ENCODE results near the gene RTN4R.

The RTN4R gene

DNA sequence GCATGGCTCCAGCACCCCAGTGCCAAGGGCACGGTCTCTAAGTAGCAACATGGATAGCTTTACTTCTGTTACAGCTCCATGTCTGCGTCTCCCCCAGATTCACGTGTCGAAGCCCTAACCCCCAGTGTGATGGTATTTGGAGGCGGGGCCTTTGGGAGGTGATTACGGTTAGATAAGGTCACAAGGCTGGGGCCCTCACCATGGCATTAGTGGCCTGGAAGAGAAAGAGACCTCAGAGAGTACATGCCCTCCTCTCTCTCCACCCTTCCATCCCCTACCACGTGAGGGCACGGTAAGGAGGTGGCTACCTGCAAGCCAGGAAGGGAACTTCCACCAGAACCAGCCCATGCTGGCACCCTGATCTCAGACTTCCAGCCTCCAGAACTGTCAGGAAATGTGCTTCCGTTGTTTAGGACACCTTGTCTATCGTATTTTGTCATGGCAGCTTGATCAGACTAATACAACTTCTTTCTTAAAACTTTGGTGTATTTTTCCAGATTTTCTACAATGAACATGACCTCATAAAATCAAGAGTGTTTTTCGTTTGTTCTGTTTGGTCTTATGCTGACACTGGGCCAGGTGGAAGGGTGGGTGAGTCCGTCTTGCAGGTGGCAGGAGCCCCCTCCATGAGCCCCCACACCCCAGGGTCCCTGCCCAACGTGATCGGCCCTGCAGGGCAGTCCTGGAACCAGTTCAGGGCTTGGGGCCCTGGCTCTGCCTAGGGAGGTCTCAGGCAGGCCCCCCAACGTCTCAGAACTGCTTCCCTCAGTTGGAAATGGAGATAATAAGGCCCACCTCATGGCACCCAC lies 10.7 kb downstream of the RTN4R start:
- DNase-seq (ENCODE audit: low read depth in 2 of 2), result no peak

DNA sequence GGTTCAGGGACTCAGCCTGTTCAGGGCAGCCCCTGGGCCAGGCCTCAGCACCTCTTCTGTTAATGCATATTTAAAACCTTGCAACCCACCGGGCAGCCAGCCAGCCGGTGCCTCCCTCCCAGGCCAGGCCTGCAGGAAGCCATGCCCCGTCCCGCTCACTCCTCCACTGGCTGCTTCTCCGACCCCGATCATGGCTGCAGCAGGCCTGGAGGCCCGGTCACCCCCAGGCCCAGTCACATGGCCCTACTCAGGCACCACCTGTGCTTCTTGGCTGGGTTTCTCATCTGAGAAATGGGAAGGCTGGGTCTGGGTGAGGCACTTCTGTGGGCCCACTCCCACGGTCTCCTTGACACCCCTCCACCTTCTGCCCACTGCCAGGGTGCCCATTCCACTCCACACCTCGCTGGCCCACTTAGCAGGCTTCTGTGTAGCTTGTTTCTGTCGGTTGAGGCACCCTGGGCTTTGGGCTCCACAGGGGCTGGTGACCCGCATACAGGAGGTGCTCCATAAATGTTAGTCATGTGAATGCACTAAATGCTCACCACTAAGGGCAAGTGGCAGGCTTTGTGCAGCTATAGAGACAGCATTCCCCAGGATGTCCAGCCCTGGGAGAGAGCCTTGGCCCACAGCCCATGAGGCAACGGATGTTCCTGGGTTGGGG lies 11.4 kb downstream of the RTN4R start:
- DNase-seq (ENCODE audit: low read depth in 2 of 2), result no peak

DNA sequence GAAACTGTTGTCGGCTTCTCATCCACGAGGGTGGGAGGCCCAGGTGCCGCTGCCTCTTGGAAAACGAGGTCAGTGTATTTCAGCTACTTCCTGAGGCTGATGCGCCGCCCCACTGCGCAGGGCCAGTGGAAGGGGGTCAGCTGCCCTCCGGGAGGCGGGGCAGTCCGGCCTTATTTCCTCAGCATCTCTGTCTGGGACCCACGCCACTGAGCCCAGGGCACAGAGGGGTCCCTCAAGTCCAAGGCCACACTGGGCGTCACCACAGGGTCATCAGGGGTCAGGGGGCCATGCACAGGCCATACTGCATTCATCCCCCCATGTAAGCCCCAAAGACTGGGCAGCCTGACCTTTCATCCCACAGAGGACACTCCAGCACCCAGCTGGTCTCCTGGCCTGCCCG lies 12.1 kb downstream of the RTN4R start:
- no peak for DNase-seq (ENCODE audit: low read depth in 2 of 2)

DNA sequence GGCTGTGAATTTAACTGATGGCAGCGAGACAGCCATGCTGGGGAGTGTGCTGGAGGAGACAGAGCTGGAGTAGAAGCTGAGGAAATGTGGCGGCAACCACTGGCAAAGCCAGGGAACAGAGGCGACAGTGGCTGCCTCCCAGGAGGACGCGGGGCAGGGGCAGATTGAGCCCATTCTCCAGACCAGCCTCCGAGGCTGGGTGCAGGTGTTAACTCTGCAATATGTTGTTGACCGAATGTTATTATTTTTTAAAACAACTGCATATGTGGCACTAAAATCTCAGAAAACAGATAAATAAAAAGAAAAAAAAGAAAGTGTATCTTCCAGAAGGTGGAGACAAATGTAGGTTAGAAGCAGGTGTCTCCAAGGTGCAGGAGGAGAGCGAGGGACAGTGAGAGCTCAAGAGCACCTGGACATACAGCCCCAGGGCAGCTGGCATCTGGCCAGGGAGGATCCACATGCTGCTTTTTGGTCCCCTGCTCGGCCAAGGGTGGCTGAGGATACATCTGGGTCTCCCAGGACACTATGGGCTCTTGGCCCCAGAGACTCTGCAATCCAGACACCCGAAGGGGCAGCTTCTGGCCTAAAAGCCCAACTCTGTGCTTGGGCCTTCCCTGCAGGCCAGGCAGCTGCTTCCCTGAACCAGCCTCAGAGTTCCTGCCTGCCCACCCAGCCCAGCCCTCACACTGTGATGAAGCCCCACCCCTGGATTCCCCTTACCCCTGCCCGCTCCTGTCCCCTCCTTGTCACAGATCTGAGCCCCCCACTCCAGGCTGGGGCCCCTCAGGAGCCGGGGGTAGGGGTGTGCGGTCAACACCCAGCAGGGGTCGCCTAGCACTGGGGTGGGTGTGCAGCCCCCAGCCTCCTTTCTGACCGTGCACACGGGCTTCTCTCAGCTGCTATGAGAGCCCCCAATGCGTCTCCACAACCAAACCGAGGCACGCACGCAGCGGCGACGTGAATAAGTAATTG lies 12.9 kb downstream of the RTN4R start:
- DNase-seq (ENCODE audit: low read depth in 2 of 2), result no peak

DNA sequence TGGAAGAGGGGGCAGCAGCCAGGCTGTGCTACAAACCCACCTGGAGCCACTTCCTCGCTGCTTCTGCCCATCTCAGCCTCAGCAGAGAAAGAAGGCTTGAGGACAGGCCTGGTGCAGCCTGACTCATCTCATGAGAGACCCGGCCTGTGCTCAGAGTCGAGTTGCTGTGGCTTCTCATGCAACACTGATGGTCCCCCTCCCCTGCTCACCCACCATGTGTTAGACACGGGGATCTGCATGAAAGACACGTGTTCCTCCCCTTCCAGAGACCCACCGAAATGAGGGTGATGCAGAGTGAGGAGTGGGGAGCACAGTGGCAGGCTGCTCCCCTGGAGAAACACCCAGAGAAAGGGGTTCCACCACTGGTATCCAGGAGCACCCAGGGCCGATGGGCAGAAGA lies 15.0 kb downstream of the RTN4R start:
- DNase-seq (ENCODE audit: low read depth in 2 of 2), result no peak

DNA sequence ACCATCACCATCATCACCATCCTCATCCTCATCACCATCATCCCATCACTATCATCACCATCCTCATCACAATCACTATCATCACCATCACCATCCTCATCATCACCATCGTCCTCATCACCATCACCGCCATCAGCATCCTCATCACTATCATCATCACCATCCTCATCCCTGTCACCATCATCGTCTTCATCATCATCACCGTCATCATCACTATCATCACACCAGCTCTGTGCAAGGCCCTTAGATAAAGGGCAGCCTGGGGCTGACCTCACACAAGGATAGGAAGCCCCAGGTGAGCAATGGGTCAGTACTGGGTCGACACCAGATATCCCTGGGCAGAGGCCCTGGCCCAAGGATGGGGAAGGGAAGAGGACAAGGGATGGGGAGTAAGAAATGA lies 16.1 kb downstream of the RTN4R start:
- no peak for DNase-seq (ENCODE audit: low read depth in 2 of 2)

DNA sequence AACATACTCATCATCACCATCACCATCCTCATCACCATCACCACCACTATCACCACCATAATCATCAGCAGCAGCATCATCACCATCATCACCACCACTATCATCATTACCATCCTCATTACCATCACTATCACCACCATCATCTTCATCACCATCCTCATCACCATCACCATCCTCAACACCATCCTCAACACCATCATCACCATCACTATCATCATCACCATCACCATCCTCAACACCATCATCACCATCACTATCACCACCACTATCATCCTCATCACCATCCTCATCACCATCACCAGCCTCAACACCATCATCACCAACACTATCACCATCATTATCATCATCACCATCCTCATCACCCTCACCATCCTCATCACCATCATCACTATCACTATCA lies 16.6 kb downstream of the RTN4R start:
- DNase-seq (ENCODE audit: low read depth in 2 of 2), result no peak

DNA sequence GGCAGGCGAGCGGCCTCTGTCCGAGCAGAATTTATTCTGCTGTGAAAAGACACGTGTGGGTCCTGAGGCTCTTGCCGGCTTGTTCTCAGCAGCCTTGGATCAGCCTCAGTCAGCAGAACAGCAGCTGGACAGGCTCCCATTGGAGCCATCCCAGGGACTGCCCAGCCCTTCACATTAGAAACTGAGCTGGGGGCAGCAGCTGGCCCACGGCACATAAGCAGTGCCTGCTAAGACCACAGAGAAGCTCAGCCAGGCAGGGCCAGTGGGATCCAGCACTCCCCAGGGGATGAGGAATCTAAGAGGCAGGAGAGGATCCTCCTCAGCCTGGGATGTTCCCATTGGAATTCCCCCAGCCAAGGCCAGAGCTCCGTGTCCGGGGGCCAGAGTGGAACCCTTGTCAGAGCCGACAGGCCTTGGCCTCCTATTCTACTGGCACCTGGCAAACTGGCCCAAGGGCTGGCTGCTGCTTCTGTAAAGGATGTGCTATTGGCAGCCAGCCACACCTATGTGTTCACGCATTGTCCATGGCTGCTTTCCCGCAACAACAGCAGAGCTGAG lies 18.2 kb downstream of the RTN4R start:
- no peak for DNase-seq (ENCODE audit: low read depth in 2 of 2)

DNA sequence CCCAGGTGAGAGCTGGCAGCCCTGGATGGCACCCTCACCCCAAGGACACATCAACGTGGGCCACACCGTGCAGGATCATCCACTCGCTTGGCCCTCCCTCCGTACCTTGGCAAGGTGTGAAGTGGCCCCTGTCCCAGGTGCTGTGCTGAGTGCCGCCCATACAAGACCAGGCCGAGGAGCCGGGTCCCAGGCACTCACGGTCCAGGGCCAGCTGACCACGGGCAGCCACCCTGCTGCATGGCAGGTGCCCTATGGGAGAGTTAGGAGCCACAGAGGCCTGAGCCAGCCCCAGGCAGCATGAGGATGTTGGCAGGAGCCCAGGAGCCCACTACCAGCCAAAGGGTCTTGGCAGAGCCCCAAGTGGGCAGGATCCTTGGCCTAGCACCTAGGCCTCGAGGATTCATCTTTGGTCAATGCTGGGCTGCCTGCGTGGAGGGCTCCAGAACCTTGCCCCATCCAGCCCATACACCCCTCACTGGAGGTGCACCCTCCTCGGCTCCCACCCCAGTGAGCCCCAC lies 19.6 kb downstream of the RTN4R start:
- no peak for DNase-seq (ENCODE audit: low read depth in 2 of 2)

DNA sequence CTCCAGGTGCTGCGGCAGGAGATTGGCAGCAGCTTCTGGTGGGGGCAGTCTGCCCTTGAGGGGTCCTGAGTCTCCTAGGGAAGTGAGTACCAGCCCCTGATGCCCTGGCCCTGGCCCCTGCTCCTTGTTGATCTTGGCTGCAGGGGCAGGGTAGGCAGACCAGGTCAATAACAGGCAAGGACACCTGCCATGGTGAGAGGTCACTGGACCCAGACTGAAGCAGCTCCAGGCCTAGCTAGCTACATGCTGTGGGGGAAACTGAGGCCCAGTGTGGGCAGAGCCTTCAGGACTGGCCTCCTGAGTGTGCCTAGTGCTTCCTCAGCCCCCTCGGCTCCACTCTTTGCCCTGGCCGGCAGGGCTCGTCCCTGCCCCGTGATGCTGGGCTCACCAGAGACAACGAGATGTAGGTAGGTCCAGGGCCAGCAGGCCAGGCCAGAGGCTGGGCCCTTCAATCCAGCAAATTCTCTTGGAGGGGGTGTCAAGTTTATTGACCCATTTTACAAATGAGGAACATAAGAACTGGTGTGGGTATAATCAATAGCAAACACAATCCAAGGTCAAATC lies 20.4 kb downstream of the RTN4R start:
- DNase-seq (ENCODE audit: low read depth in 2 of 2), result no peak

DNA sequence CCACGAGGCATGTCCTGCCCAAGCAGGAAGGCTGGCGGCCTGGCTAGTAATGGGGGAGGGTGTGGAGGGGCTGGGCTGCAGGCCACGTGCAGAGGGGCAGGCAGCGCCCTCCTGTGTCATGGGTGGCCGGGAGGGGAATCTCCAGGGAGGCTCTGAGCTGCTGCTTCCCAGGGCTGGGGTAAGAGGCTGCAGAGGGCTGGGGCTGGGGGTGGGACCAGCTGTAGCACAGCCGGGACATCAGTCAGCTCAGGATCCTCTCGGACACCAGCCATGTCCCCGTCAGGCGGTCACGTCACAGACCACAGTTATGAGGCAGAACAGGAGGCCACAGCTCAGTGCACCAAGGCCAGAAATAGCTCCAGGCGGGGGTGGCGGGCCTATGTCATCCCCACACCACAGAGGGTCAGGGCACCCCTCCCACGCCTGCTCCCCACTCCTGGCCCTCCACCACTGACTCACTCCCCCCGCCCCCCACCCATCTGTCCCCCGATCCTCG lies 21.1 kb downstream of the RTN4R start:
- DNase-seq (ENCODE audit: low read depth in 2 of 2), result no peak

DNA sequence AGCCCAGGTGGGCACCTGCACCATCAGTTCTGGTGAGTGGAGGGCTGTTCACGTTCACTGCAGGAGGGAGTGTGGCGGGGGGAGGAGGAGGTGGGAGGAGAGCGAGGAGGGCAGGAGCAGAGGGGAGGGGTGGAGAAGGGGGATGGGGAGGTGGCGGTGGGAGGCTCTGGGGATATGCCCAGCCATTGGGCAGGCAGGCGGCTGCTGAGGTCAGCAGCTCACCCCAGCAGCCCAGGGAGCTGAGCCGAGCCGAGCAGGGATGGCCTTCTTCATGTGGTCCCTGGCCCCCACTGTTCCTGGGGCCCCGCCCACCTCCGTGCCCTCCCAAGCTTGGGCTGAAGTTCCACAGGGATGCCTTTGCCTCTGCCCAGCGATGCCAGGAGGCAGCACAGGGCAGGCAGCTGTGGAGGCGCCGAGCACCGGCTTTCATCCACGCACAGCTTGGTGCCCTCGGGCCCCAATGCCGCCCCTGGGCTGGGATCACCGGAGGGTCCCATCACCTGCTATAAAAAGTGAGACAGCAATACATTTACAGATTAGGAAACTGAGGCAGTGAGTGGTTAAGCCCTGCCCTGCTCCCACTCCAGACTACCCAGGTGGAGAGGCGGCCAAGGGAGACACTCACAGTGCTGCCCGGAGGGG lies 21.6 kb downstream of the RTN4R start:
- no peak for DNase-seq (ENCODE audit: low read depth in 2 of 2)

DNA sequence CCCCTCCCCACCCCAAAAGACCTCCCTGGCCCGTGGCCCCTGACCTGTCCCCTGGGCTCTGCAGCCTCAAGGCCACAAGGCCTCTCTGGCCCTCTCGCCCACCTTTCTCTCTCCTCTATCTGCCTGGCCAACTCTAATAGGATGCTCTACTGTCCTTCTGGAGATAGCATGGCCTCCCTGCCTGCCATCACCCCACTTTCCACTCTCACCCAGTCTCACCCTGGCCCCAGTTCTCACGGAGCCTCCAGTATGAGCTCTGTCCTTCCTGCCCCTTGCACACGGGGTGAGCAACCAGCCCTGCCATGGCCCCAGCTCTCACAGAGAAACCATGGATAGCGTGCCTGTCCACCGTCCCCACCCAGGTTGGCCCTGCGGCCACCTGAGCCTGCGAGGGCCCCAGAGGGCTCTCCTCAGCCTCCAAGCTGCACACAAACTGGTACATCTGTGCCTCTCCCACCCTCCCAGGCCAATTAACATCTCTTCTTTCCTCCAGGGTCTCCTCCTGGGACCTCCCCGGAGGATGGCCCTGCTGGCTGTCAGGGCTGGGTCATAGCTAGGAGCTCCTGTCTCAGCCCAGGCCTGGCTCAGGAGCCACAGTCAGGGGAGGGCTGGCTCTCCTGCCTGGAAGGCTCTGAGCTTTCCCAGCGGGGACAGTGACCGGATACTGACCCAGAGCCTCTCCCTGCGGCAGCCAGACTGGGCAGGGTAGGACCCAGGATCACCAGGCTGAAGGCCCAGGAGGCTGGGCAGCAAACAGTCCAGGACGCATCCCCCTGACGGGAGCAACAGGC lies 22.3 kb downstream of the RTN4R start:
- no peak for DNase-seq (ENCODE audit: low read depth in 2 of 2)

DNA sequence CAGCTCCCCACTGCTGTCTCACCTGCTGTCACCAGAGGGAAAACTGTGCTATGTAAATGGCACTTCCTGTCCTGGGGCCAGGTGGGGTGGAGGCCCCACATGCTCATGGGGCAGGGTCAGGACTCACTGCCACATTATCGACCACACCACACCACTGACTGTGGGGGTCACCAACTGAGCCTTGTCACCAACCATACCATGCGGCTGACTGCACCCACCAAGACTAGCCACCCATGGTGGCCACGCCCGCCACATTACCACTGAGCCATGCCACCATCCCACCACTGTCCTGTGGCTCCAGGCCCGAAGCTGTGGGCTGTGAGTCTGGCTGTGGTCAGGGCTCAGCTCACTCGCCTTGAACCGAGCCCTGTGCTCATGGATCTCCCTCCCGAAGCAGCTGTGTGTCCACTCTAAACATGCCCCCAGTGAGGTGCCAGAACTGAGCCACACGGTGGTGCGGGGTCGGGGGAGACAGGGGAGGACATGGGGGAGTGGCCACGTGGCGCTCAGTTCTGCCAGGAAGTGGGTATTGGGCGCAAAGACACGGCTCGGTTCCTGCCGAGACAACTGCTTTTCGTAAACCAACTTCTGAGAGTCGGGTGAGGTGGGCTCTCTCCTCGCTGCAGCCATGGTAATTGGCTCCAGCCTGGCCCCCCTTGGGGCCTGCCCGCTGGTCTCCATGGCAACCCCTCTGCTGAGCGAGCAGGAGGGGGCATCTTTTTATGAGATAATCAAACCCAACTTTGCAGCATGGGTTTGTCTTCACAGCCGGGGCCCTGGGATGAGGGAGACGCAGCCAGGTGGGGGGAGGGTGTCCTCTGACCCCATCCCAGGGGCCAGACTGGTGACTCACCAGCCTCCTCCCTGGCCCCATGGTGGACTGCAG lies 23.2 kb downstream of the RTN4R start:
- no peak for DNase-seq (ENCODE audit: low read depth in 2 of 2)

DNA sequence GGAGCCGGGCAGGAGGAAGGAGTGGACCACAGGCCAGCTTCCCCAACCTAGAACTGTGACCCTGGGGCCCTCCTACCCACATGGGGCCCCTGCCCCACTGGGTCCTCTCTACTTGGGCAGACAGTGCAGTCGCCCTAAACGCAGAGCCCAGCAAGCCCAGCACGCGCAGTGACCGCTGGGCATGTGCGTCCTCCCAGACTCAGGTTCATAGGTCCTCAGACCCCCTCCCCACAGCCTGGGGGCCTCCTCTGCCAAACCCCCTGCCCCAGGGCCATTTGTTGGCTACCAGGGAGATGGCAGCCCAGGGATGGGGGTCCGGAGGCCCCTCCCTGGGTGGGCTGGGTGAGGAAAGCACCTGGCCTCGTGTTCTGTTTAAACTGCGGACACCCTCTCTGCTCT lies 23.9 kb downstream of the RTN4R start:
- no peak for DNase-seq (ENCODE audit: low read depth in 2 of 2)

DNA sequence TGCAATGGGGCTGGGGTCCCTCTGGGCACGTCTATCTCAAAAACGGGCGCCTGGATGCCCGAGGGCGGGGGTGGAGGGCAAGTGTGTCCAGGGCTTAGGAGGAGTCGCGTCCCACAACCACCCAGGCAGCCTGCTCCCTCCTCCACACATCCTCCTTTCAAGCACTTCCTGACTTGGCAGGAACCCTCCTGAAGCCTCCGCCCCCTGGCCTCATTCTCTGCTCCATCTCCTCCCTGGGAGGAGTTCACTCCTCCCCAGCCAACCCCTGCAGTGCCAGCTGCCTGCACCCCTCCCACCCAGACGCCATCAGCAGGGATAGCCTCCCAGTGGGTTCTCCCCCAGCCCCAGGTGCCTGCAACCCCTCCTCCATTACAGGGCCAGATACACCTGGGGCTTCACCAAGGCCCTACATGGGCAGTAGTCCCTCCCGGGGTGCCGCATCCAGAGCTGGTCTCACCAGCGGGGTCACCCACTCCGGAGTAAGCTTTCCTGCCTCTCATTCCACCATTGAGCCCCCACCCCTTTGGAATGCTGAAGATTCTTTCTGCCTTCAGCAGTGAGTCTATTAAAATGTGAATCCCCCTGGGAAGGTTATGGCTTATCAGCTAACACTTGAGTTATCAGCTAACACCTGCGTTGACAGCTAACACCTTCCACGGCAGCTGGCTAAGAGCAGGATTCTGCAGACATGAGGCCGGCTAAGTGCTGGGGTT lies 24.4 kb downstream of the RTN4R start:
- DNase-seq (ENCODE audit: low read depth in 2 of 2), result peak; percentile 23 to 46

DNA sequence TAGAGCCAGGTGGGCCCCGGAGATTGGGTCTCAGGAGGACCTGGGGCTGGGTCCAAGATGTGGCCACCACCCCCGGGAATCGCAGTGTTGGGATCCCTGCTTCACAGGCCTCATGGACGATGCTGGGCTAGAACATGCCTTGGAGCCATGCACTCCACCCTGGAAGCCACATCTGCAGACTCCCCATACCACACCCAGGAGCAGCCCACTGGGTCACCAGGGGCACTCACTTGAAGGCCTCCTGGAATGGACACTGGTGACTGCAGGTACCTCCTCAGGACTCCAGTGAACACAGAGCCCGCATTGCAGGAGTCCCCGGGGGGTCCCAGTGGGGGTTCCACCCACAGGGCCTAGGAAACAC lies 25.0 kb downstream of the RTN4R start:
- DNase-seq (ENCODE audit: low read depth in 2 of 2), result no peak

DNA sequence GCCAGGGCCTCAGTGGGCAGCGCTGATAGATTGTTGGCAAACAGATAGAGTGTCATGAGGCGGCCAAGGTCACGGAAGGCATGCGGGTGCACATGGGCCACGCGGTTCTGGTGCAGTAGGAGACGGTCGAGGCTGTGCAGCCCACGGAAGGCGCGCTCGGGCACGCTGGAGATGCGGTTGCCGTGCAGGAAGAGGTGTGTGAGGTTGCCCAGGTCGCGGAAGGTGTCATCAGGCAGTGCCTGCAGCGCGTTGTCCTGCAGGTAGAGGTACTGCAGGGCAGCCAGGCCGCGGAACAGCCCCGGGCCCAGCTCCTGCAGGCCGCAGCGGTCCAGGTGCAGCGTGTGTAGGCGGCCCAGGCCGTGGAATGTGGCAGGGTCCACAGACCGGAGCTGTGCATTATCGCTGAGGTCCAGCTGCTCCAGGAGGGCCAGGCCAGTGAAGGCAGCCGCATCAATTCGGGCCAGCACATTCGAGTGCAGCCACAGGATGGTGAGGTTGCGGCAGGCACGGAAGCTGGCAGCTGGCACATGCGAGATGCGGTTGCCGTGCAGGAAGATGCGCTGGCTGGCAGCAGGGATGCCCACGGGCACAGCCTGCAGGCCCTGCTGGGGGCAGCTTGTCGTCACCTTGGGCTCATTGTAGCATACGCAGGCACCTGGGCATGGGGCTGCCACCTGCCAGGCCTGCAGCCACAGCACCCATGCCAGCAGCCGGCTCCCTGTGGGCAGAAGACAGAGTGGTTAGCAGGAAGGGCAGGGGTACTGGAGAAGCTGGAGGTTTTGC lies 25.5 kb downstream of the RTN4R start:
- DNase-seq (ENCODE audit: low read depth in 2 of 2), result no peak
